H1 (cell line): Measurements from ENCODE around the gene UBE2E3.

Experiments used
- CHD2 ChIP-seq: IDR thresholded peaks from 2 replicates; pipeline ENCODE4 v1.6.1; 2012; ENCODE audit warnings: low read length, improper control_type of control experiment
- CTCF ChIP-seq, 3 experiments: IDR thresholded peaks; 1 replicate in 2 of 3; 2 replicates in 1 of 3; pipeline versions ENCODE4 v1.5.1 to v1.6.1; 2011; ENCODE audit warnings: low read length in 3 of 3, mild to moderate bottlenecking in 3 of 3, inconsistent platforms in 2 of 3, low read depth in 1 of 3, moderate library complexity in 1 of 3; ENCODE audit not compliant: insufficient read depth in 1 of 3; ENCODE audit errors: control extremely low read depth in 1 of 3
- EGR1 ChIP-seq: IDR thresholded peaks from 2 replicates; pipeline ENCODE4 v1.6.1; 2011; ENCODE audit warnings: low read depth, low read length, borderline replicate concordance
- EZH2 ChIP-seq: fragments of 200-600 bp; sonication (generic); IDR thresholded peaks from 2 replicates; pipeline ENCODE4 v1.7.1; 2012; ENCODE audit warnings: low read depth, mild to moderate bottlenecking, moderate library complexity, low read length, inconsistent platforms; ENCODE audit not compliant: severe bottlenecking
- HDAC2 ChIP-seq, 2 experiments: fragments of 300-600 bp in 1 of 2; sonication (generic) in 1 of 2; IDR thresholded peaks; 2 replicates each; pipeline ENCODE4 v1.6.1; 2011 to 2012; ENCODE audit warnings: low read depth in 2 of 2, low read length in 2 of 2, mild to moderate bottlenecking in 2 of 2, moderate library complexity in 2 of 2, borderline replicate concordance in 1 of 2, inconsistent platforms in 1 of 2
- JUND ChIP-seq: IDR thresholded peaks from 2 replicates; pipeline ENCODE4 v1.6.1; 2011; ENCODE audit warnings: mild to moderate bottlenecking, improper control_type of control experiment, low read length
- MAFK ChIP-seq: IDR thresholded peaks from 2 replicates; pipeline ENCODE4 v1.6.1; 2012; ENCODE audit warnings: low read depth, mild to moderate bottlenecking, improper control_type of control experiment, low read length
- MAX ChIP-seq: IDR thresholded peaks from 2 replicates; pipeline ENCODE4 v1.6.1; 2012; ENCODE audit warnings: inconsistent platforms
- POLR2A ChIP-seq, 2 experiments: IDR thresholded peaks; 1 replicate in 1 of 2; 2 replicates in 1 of 2; pipeline ENCODE4 v1.6.1; 2011; ENCODE audit warnings: low read depth in 2 of 2, low read length in 2 of 2, mild to moderate bottlenecking in 2 of 2; ENCODE audit errors: control extremely low read depth in 1 of 2
- RFX5 ChIP-seq: IDR thresholded peaks from 2 replicates; pipeline ENCODE4 v1.6.1; 2011; ENCODE audit warnings: low read depth, low read length, improper control_type of control experiment, borderline replicate concordance
- RNF2 ChIP-seq: fragments of 200-900, 300-1000 bp; sonication (generic); IDR thresholded peaks from 2 replicates; pipeline ENCODE4 v1.7.1; 2016; ENCODE audit warnings: borderline replicate concordance, low read depth, mild to moderate bottlenecking, antibody characterized with exemption, low read length; ENCODE audit not compliant: poor library complexity, severe bottlenecking; ENCODE audit errors: missing control alignments
- RXRA ChIP-seq: IDR thresholded peaks from 2 replicates; pipeline ENCODE4 v1.6.1; 2011; ENCODE audit warnings: low read depth, mild to moderate bottlenecking, low read length, moderate library complexity; ENCODE audit not compliant: insufficient read depth
- SP4 ChIP-seq: IDR thresholded peaks from 2 replicates; pipeline ENCODE4 v1.6.1; 2012; ENCODE audit warnings: low read length, inconsistent platforms
- USF2 ChIP-seq: IDR thresholded peaks from 2 replicates; pipeline ENCODE4 v1.6.1; 2011; ENCODE audit warnings: low read length, improper control_type of control experiment

GRCh38 chr2:181046833-181047232 is 66.4 kb downstream of the UBE2E3 start:
- no peak for TF ChIP-seq JUND
- TF ChIP-seq CTCF (IDR thresholded peaks at IDR 0.05; ENCODE audit: control extremely low read depth in 1 of 3, insufficient read depth in 1 of 3, low read depth in 1 of 3, low read length in 3 of 3), result no peak
- TF ChIP-seq RNF2, result no peak
- no peak for TF ChIP-seq EZH2
- no peak for TF ChIP-seq RXRA
- TF ChIP-seq RFX5, result no peak
- no peak for TF ChIP-seq HDAC2 (IDR thresholded peaks at IDR 0.05; ENCODE audit: borderline replicate concordance in 1 of 2, low read depth in 2 of 2, low read length in 2 of 2)
- TF ChIP-seq MAFK, result no peak
- TF ChIP-seq MAX, result no peak
- no peak for TF ChIP-seq EGR1
- TF ChIP-seq USF2, result no peak
- TF ChIP-seq POLR2A (IDR thresholded peaks at IDR 0.05; ENCODE audit: control extremely low read depth in 1 of 2, low read depth in 2 of 2, low read length in 2 of 2), result no peak
- TF ChIP-seq SP4, result no peak
- no peak for TF ChIP-seq CHD2
